Stimulated activated CD4-positive, alpha-beta T cell treated with anti-CD3 and anti-CD28 coated beads, Interleukin-2, amount 100 ng/mL, for 48 hours (primary cell): ENCODE data around the gene CMBL.
"Not testable (repeated sequence)": the region's sequence is repeated elsewhere in the genome, so short reads cannot be mapped to it uniquely, and the experiment has no call there.

Experiments used
- DNase-seq, 2 donors: peaks; one replicate each; pipeline ENCODE4 v3.0.0-alpha.2; 2020

Gene CMBL

DNA sequence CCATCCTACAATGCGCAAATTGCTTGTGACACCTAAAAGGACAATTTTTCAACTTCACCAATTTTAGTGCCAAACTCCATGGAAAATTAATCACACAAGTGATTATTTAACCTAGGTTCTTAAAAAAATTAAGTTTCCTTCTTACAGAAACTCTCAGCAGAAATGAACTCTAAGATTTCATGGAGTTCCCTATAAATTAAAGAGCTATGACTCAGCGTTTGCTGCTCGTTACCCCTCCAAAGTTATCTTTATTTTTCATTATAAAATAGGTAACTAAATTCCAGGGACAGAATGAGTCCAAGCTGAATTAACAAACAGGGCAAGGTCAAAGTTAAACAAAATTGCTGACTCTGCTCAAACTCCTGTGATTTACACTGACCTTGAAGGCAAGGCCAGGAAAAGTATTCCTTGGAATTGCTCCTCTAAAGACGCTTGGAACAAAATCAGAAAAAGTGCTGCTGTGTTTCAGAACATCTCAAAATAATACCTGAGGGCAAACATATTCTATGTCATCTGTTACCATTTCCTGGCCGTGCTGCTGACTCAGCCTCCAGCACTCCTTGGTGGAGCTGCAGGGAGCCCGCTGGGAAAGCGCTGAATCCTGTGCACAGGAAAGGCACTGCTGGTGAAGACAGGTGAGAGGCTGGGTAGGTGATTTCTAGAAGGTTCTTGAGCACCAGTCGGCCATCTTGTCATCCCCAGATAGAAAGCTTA, 2.5 kb upstream of the CMBL start:
- no peak for DNase-seq

DNA sequence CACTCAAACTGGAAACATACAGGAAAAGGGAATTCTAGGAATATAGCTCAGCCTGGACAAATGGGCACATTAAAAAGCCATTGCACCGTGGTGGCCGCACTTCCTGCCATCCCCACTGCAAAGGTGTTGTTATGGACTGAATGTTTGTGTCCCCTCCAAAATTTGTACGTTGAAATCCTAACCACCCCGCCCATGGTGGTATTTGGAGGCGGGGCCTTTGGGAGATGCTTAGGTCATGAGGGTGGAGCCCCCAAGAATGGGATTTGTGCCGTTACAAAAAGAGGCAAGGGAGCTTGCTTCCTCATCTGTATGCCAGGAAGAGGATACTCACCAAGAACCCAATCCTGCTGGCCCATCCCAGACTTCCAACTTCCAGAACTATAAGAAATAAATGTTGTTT, 1.1 kb upstream of the CMBL start:
- no peak for DNase-seq

DNA sequence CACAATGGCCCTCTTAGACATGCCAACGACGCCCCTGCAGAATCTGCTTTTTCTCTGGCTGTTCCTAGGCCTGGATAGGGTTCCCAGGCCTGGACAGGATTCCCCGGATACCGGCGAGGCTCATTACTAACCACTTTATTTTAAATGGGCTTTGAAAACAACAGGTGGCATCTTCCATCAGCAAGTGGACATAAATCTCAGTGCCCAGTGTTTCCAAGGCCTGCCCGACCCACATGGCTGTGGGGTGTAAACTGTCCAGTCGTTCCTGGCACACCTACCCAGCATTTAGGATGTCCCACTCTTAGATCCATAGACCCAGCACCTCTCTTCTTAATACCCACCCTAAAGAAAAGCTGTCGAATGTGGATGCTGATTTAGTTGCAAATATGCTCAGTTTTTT, 896 bp downstream of the CMBL start:
- DNase-seq, result no peak

DNA sequence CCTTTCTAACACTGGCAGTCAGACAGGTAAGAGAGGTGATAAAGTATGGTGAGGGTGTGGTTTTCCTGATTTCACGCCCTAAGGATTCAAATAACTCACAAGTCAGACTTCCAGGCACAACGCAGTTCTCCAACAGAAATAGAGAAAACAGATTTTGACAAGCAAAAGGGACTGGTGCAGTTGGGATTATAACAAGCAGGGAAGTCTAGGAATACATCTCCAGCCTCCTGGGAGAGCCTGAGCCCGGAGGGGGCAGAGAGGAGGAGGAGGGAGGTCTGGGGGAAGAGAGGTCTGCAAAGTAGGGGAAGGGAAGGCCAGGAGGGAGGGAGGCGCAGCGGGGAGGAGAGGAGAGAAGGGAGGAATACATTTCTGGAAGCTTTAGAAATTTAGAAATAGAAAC, 1.6 kb downstream of the CMBL start:
- DNase-seq, result no peak

GRCh38 chr5:10304932-10305331, 2.8 kb downstream of the CMBL start:
- DNase-seq, result no peak

- DNase-seq, result no peak
These were observed 4.0 kb downstream of the CMBL start for GRCh38 chr5:10303699-10304170.

DNA sequence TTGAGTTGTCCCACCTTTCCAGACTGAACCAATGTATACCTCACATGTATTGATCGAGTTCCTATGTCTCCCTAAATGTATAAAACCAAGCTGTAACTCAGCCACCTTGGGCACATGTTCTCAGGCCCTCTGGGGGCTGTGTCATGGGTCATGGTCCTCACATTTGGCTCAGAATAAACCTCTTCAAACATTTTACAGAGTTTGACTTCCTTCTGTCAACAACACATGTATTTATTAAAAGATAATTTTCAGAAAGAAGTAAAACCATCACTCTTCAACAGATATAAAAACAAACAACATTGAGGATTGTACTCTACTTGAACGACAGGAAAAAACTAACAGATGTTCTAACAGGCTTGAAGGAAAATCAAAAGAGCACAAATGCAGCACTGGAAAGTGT, 4.5 kb downstream of the CMBL start:
- DNase-seq, result no peak

DNA sequence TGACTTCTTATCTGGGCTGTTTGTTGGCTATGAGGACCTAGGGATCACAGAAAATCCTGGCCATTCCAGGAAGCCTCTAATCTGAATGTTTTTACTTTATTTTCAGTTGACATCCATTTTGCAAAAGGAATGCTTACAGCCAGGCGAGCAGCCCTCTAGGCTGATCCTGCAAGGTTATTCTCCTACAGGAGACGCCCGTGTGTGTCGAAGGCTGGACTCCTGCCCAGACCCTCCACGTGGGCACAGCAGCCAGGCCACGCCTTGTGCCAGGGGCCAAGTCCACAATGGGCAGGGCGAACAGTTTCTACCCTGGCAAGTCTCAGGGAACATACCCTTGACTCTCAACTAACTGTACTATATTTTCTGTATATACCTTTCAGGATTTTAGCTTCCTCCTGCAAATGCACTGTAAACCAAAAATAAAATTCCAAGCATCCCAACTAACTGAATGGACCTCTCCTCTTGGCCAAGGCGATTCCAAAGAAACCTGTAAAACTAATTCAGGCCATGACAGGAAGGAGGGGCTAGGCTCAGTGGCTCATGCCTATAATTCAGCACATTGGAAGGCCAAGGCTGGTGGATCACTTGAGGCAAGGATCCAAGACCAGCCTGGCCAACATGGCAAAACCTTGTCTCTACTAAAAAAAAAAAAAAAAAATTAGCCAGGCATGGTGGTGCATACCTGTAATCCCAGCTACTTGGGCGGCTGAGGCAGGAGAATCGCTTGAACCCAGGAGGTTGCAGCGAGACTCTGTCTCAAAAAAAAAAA, 5.7 kb downstream of the CMBL start:
- DNase-seq, result no peak

GRCh38 chr5:10301266-10301665, 6.4 kb downstream of the CMBL start:
- no peak for DNase-seq

DNA sequence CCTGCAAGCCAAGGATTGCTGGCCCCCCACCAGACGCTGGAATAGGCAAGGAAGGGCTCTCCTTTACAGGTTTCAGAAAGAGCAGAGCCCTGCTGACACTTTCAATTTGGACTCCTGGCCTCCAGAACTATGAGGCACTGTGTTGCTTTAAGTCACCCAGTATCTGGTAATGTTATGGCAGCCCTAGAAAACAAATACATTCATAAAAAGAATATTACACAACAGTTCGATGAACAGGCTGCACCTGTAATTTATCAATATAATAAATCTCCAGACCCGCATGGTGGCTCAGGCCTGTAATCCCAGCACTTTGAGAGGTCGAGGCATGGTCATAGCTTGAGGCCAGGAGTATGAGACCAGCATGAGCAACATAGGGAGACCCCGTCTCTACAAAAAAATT, 7.5 kb downstream of the CMBL start:
- no peak for DNase-seq

- no peak for DNase-seq
These were observed 10.0 kb downstream of the CMBL start for GRCh38 chr5:10297646-10298204.

DNA sequence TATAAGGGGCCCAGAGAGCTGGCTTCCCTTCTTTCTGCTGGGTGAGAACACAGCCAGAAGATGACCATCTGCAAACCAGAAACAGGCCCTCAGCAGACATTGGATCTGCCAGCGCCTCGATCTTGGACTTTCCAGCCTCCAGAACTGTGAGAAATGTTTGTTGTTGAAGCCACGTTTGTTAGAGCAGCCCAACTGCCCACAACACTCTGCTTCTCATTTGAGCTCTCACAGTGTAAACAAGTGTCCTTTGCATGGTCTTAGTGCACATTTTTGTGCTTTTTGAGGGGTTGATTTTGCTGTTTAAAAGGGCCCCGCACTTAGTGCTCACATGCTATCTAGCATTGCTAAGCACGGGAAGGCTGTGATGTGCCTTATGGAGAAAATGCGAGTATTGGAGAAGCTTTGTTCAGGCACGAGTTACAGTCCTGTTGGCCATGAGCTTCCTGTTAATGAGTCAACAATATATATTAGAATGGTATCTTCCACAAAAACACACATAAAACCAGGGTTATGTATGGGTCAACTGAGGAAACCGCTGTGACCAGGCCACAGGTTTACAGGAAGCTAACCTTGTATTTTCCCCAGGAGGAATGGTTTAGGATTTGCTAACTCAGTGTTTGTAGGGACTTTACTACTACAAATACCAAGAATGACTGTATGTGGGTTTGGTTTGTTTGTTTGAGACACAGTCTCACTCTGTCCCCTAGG, 11.9 kb downstream of the CMBL start:
- DNase-seq, result no peak

DNA sequence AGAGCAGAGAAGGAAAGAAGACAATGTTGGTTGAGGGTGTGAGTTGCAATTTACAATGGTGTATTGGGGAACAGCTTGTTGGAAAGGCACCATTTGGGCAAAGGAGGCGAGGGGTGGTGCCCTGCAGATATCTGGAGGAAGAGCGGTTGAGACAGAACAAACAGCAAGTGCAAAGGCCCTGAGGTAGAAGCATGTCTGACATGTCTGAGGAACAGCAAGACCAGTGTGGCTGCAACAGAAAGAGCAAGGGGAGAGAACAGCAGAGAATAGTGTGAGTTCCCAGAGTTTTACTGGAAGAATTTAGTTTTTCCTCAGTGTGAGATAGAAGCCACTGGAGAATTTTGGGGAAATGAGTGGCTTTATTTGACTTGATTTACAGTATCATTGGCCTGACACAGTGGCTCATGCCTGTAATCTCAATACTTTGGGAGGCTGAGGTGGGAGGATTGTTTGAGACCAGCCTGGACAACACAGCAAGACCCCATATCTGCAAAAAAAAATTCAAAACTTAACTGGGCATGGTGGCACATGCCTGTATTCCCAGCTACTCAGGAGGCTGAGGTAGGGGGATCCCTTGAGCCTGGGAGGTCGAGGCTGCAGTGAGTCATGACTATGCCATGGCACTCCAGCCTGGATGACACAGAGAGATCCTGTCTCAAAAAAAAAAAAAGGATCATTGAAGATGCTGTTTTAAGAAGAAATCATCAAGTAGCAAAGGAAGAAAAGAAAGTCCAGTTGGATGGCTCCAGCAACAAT, 13.6 kb downstream of the CMBL start:
- no peak for DNase-seq

GRCh38 chr5:10291692-10292339, 15.9 kb downstream of the CMBL start:
- no peak for DNase-seq

GRCh38 chr5:10290438-10290837, 17.3 kb downstream of the CMBL start:
- DNase-seq, result no peak

GRCh38 chr5:10289991-10290390, 17.7 kb downstream of the CMBL start:
- no peak for DNase-seq

- no peak for DNase-seq
These were observed 18.3 kb downstream of the CMBL start for GRCh38 chr5:10289353-10289752.

DNA sequence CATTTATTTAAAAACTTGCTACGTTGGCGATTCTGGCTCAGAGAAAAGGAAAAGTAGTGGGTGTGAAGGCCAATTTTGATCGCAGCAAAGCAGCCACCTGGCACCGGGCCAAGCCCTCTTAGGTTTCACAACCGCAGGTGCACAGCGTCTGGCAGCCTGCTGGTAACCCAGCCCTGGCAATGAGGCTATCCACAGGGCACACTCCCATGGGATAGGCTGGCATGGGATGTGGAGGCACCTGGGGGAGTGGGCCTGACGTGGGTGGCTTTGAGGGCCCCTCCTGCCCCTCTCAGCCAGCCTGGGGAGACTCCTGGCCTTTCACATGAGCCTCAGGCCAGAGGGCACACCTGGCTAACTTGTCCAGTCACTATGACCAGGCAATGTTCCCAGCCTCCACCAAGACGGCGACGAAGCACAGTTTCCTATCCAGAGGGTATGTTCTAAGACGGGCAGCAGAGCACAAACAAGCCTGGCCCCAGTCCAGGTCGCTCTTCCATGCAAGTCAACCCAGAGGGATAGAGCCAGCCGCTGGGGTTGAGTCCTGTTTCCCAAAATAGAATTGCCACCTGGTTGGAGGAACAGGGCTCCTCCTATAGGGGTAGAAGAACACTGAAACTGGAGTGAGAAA, 19.0 kb downstream of the CMBL start:
- DNase-seq, result peak in 1 of 2 donors; percentile 33

- DNase-seq, result no peak
These were observed 20.9 kb downstream of the CMBL start for GRCh38 chr5:10286862-10287227.

DNA sequence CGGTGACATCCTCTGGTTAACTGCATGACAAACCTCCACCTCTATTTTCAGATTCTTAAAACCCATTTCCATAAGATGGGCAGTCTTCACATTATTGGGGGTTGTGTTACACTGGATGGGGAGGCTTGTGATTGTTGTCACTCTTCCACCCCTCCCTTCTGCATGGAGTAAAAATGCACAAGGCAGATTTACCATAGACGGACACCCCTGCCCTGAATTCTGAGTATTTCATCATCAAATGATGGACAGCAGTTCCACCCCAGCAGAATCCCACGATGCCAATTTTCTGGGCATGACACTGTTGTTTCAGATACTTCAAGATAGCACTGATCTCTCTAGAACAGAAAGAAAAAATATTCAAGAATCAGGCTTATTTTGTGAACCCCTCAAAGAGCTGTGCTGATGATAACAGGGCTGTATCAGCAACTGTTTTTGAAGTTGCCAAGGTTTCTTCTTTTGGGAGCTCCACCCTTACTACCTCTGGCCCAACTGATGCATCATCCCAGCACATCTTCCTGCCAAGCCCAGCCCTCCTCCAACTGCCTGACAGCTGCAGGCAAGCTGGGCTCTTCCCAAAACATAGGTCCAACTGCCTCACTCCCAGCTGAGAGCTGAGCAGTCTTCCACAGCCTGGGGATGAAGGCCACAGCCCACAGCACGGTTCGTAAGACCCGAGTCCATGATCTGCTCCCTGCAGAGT, 21.4 kb downstream of the CMBL start:
- no peak for DNase-seq

GRCh38 chr5:10285362-10285761, 22.3 kb downstream of the CMBL start:
- DNase-seq, result not testable (repeated sequence)
